ENCODE results near the gene B3GLCT.

DNA sequence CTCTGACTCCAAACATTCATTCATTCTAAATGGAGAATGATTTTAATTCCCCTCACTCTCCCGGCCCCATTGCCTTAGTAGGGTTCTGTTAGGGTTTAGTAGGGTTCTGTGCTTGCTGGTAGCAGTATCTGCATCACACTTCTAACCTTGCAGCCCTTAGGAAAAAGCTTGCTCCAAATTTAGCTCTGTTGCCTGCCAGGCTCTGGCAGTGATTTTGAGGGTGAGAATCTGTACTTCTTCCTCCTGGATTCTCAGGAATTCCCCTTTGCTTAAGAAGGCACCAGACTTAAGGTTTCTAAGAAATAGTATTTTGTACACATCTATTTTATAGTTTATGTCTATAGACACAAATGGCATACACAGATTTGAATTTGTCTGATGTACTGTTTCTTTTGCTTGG, 14.7 kb downstream of the B3GLCT start:
- no peak for TF ChIP-seq CTCF (IDR thresholded peaks at IDR 0.05 in 8 of 11, conservative IDR thresholded peaks at IDR 0.05 in 3 of 11)
- no peak for TF ChIP-seq POLR2A (IDR thresholded peaks at IDR 0.05)

Data from spleen (tissue), 7 donors.